A673 (cell line): ENCODE data around the gene NPIPB2. TPM values are rescaled to one million over a fixed set of nuclear protein-coding genes. Genes with fewer than 3 reads are reported as not detected.
"Not testable (repeated sequence)": the region's sequence is repeated elsewhere in the genome, so short reads cannot be mapped to it uniquely, and the experiment has no call there.

Experiments used
- BruUV-seq: library from RNA; stranded (reverse); fragments of 400-500 nt; replicated peaks from 2 replicates; lab custom pipeline; 2021; lab: Mats Ljungman, UMichigan
- CTCF ChIA-PET: fragments of 300-600 bp; sonication (Branson Sonifier 250); formaldehyde crosslinking; loops from one replicate; lab custom pipeline; 2022; ENCODE audit warnings: antibody characterized with exemption; lab: Charles Lee
- POLR2A ChIA-PET: fragments of 300-600 bp; sonication (Branson Sonifier 250); formaldehyde crosslinking; loops from one replicate; lab custom pipeline; 2022; ENCODE audit warnings: antibody characterized with exemption; ENCODE audit not compliant: low non-redundant PET; lab: Charles Lee
- DNase-seq: peaks from one replicate; pipeline ENCODE4 v3.0.0-alpha.2; 2015; ENCODE audit warnings: low spot score
- H3K27ac ChIP-seq: fragments of 200-600 bp; sonication (generic); 2 replicates; pipeline ENCODE4 v1.5.1; 2016; ENCODE audit warnings: mixed run types, low read depth, mild to moderate bottlenecking, mixed read lengths, antibody characterized with exemption, low read length; ENCODE audit not compliant: poor library complexity, severe bottlenecking
- H3K27me3 ChIP-seq: fragments of 200-600 bp; sonication (generic); replicated peaks from 2 replicates; pipeline ENCODE4 v1.6.1; 2017; ENCODE audit warnings: mixed run types, low read depth, mild to moderate bottlenecking, mixed read lengths, antibody characterized with exemption, low read length; ENCODE audit not compliant: insufficient read depth, poor library complexity
- H3K36me3 ChIP-seq: fragments of 200-600 bp; sonication (generic); 2 replicates; pipeline ENCODE4 v1.6.1; 2016; ENCODE audit warnings: mixed run types, mild to moderate bottlenecking, mixed read lengths, antibody characterized with exemption, low read length; ENCODE audit not compliant: insufficient read depth, poor library complexity, severe bottlenecking
- H3K4me1 ChIP-seq: fragments of 200-600 bp; sonication (generic); 2 replicates; pipeline ENCODE4 v1.6.1; 2017; ENCODE audit warnings: mixed run types, mild to moderate bottlenecking, mixed read lengths, antibody characterized with exemption, low read length; ENCODE audit not compliant: insufficient read depth, poor library complexity, severe bottlenecking
- H3K4me3 ChIP-seq: fragments of 200-600 bp; sonication (generic); 2 replicates; pipeline ENCODE4 v1.5.1; 2016; ENCODE audit warnings: low read depth, mixed run types, mild to moderate bottlenecking, mixed read lengths, low read length; ENCODE audit not compliant: poor library complexity, severe bottlenecking
- H3K9me3 ChIP-seq: fragments of 200-600 bp; sonication (generic); 2 replicates; pipeline ENCODE4 v1.6.1; 2016; ENCODE audit warnings: mixed run types, low read depth, mild to moderate bottlenecking, mixed read lengths, antibody characterized with exemption, low read length; ENCODE audit not compliant: poor library complexity, severe bottlenecking
- EZH2 ChIP-seq: fragments of 200-600 bp; sonication (generic); IDR thresholded peaks from 2 replicates; pipeline ENCODE4 v1.6.1; 2017; ENCODE audit warnings: borderline replicate concordance, low read depth, mild to moderate bottlenecking, mixed read lengths, antibody characterized with exemption, low read length; ENCODE audit not compliant: poor library complexity, severe bottlenecking
- intact Hi-C: fragments of 100-400 bp; cut with micrococcal nuclease; formaldehyde crosslinking; loops from one replicate; pipeline ENCODE4 v1.10.0; 2022; ENCODE audit not compliant: unreplicated experiment
- total RNA-seq: library from RNA; stranded (reverse); gene quantifications from 2 replicates; pipeline ENCODE4 v1.2.3, GENCODE V29; 2021
- TF ChIP-seq, protein P1 (sequence below): fragments of 300-800, 200-600 bp; sonication (generic); conservative IDR thresholded peaks from 2 replicates; pipeline ENCODE4 v1.5.1; 2017; ENCODE audit warnings: low read depth, mild to moderate bottlenecking, antibody characterized with exemption, low read length, moderate library complexity, mixed read lengths

The NPIPB2 gene
- total RNA-seq, 1 experiment from 2014 or later, result 9.6 TPM

DNA sequence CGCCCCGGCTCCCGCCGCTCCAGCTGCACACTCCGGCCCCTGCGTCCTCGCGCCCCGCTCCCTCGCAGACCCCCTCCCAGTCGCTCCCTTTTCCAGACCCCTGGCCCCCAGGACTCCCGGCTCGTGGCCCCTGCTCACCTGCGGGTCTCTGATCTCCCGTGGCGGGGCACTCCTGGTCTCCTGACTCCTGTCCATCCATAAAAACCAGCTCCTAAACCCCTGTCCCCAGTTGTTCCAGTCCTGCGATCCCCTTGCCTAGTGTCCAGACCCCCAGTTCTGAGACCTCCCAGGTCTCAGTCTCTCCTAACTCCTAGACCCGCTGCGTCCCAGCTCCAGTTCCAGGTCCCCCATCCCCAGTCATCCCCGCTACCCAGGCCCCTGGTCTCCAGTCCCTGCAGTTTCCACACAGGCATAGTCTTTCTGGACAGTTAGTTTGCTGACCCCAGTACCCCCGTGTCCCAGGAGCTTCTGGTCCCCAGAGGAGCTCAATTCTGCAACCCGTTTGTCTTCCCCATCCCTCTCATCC lies 35.1 kb upstream of the NPIPB2 start:
- Histone ChIP-seq H3K9me3 (no peaks in the 10 kb centered on the region), H3K4me1 (no peaks in the 10 kb centered on the region), H3K27ac (peak overlapping the region; percentile 66), H3K36me3 (no peaks in the 10 kb centered on the region), H3K27me3 (no peaks in the 10 kb centered on the region), H3K4me3 (peak overlapping the region; percentile 85)
- POLR2A ChIA-PET, result interaction anchor here (0.6 kb wide), 1 partner anchor 256 kb away, joined by 3 read pairs; no protein-coding TSS in a partner anchor
- no TSS peak for BruUV-seq
- CTCF ChIA-PET, result interaction anchor here (0.6 to 1.3 kb wide), 2 partner anchors 91 to 123 kb away, joined by 4 to 5 read pairs; no protein-coding TSS in a partner anchor
- TF ChIP-seq, protein P1, sequence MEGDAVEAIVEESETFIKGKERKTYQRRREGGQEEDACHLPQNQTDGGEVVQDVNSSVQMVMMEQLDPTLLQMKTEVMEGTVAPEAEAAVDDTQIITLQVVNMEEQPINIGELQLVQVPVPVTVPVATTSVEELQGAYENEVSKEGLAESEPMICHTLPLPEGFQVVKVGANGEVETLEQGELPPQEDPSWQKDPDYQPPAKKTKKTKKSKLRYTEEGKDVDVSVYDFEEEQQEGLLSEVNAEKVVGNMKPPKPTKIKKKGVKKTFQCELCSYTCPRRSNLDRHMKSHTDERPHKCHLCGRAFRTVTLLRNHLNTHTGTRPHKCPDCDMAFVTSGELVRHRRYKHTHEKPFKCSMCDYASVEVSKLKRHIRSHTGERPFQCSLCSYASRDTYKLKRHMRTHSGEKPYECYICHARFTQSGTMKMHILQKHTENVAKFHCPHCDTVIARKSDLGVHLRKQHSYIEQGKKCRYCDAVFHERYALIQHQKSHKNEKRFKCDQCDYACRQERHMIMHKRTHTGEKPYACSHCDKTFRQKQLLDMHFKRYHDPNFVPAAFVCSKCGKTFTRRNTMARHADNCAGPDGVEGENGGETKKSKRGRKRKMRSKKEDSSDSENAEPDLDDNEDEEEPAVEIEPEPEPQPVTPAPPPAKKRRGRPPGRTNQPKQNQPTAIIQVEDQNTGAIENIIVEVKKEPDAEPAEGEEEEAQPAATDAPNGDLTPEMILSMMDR, result no peak
- TF ChIP-seq EZH2, result no peak
- no peak for DNase-seq
- intact Hi-C loops, result loop anchor here (2.0 kb wide), 1 partner anchor 62 kb away; the partner anchor contains the start of gene GSPT1

GRCh38 chr16:11973070-11973469 lies 31.2 kb upstream of the NPIPB2 start:
- POLR2A ChIA-PET, result no interaction called here
- H3K27me3 ChIP-seq, result no peaks in the 10 kb centered on the region
- no peak overlapping the region for H3K27ac ChIP-seq
- H3K9me3 ChIP-seq, result no peaks in the 10 kb centered on the region
- TF ChIP-seq, protein P1, result no peak
- TF ChIP-seq EZH2, result no peak
- BruUV-seq, result no TSS peak
- DNase-seq, result no peak
- CTCF ChIA-PET, result interaction anchor here (0.7 kb wide), 1 partner anchor 18 kb away, joined by 8 read pairs; no protein-coding TSS in a partner anchor
- no peaks in the 10 kb centered on the region for H3K36me3 ChIP-seq
- intact Hi-C loops, result no loop called here
- H3K4me1 ChIP-seq, result no peaks in the 10 kb centered on the region
- no peak overlapping the region for H3K4me3 ChIP-seq

- no peaks in the 10 kb centered on the region for H3K36me3 ChIP-seq
- TF ChIP-seq EZH2, result no peak
- TF ChIP-seq, protein P1, result peak; percentile 38
- no peak overlapping the region for H3K4me3 ChIP-seq
- H3K27ac ChIP-seq, result no peak overlapping the region
- no peaks in the 10 kb centered on the region for H3K9me3 ChIP-seq
- DNase-seq, result peak; percentile 32
- no peaks in the 10 kb centered on the region for H3K4me1 ChIP-seq
- no TSS peak for BruUV-seq
- peaks cover 7% of the 10 kb centered on the region for H3K27me3 ChIP-seq
- ChIA-PET CTCF (no interaction called here), POLR2A (no interaction called here)
- intact Hi-C loops, result loop anchor here (1.0 kb wide), 1 partner anchor 96 kb away; no protein-coding TSS in a partner anchor
Observed at GRCh38 chr16:11972128-11972527, 30.3 kb upstream of the NPIPB2 start.

- H3K4me3 ChIP-seq, BruUV-seq, DNase-seq, H3K9me3 ChIP-seq, H3K4me1 ChIP-seq, CTCF ChIA-PET, POLR2A ChIA-PET, intact Hi-C loops, H3K27ac ChIP-seq, H3K36me3 ChIP-seq: not testable (repeated sequence)
- peaks cover 14% of the 10 kb centered on the region for H3K27me3 ChIP-seq
Observed at GRCh38 chr16:11970292-11970691, 28.4 kb upstream of the NPIPB2 start.
